Transverse colon (tissue), 4 donors: ENCODE results near the gene RNF126. TPM values are rescaled to one million over a fixed set of nuclear protein-coding genes. Genes with fewer than 3 reads are reported as not detected.

Experiments used
- DNase-seq: peaks from one replicate; pipeline ENCODE4 v3.0.0-alpha.2; 2019
- H3K27ac ChIP-seq, 4 donors: fragments of 200-600 bp; sonication (generic); 2 replicates each; pipeline ENCODE4 v1.5.1; 2016 to 2018; ENCODE audit warnings: inconsistent platforms in 4 of 4
- H3K27me3 ChIP-seq: fragments of 200-600 bp; sonication (generic); 2 replicates; pipeline ENCODE4 v1.5.1; 2017; ENCODE audit warnings: inconsistent platforms
- H3K36me3 ChIP-seq, 4 donors: fragments of 200-600 bp; sonication (generic); 2 replicates each; pipeline ENCODE4 v1.5.1; 2017 to 2019; ENCODE audit warnings: inconsistent platforms in 4 of 4
- H3K4me1 ChIP-seq, 4 donors: fragments of 200-600 bp; sonication (generic); 2 replicates each; pipeline ENCODE4 v1.5.1; 2017 to 2020; ENCODE audit warnings: inconsistent platforms in 4 of 4
- H3K4me3 ChIP-seq, 4 donors: fragments of 200-600 bp; sonication (generic); 1 replicate in 1 of 4; 2 replicates in 3 of 4; pipeline versions ENCODE4 v1.5.1 to v1.6.1; 2017 to 2019; ENCODE audit warnings: inconsistent platforms in 4 of 4
- H3K9me3 ChIP-seq, 2 donors: fragments of 200-600 bp; sonication (generic); 2 replicates each; pipeline ENCODE4 v1.5.1; 2017 to 2019; ENCODE audit warnings: inconsistent platforms in 2 of 2
- CTCF ChIP-seq, 5 experiments: fragments of 200-600 bp in 3 of 5; fragments of 450-650 bp in 2 of 5; sonication (generic) in 3 of 5; IDR thresholded peaks; 1 replicate in 2 of 5; 2 replicates in 3 of 5; pipeline ENCODE4 v1.5.1; 2016 to 2017; ENCODE audit warnings: antibody characterized with exemption in 5 of 5, inconsistent platforms in 3 of 5, mild to moderate bottlenecking in 2 of 5, moderate library complexity in 1 of 5
- EP300 ChIP-seq: sonication (generic); formaldehyde crosslinking; IDR thresholded peaks from one replicate; pipeline ENCODE4 v1.6.1; 2017; ENCODE audit warnings: antibody characterized with exemption, low read depth
- POLR2A ChIP-seq: fragments of 450-650 bp; IDR thresholded peaks from one replicate; pipeline ENCODE4 v1.6.1; 2016; ENCODE audit warnings: antibody characterized with exemption, mild to moderate bottlenecking, moderate library complexity
- POLR2AphosphoS5 ChIP-seq, 3 donors: sonication (generic); formaldehyde crosslinking; IDR thresholded peaks; one replicate each; pipeline ENCODE4 v1.6.1; 2016; ENCODE audit warnings: antibody characterized with exemption in 3 of 3
- WGBS, 2 donors: methylation state at CpG; one replicate each; pipeline ENCODE4 v1.1.5; 2018; ENCODE audit warnings: low coverage in 1 of 2; 5-methylcytosine and 5-hydroxymethylcytosine counted together
- in situ Hi-C, 4 donors: fragments of 200-750 bp; cut with MboI; loops; one replicate each; pipeline versions ENCODE4 v1.15.0 to v1.15.1; 2017; ENCODE audit warnings: low sequenced_read_pairs in 3 of 4, low pct_ligation_motif_present in 1 of 4, low pct_unique_long_range_greater_than_20kb in 1 of 4
- intact Hi-C: fragments of 100-400 bp; cut with DNase I; formaldehyde crosslinking; loops from one replicate; pipeline ENCODE4 v1.15.1; 2023; ENCODE audit warnings: low total_unique reads
- total RNA-seq, 4 donors: library from RNA; depleted of rRNA; stranded (reverse); fragments of >200 nt; gene quantifications; one replicate each; pipeline ENCODE4 v1.1.0, GENCODE V29; 2016

Gene RNF126
- total RNA-seq, 4 donors from 2014 or later, result 88.6 to 148 (median 102) TPM

GRCh38 chr19:688214-688613 lies 25.2 kb upstream of the RNF126 start:
- 78 to 100% methylated on average over 1 to 15 of the region's 15 CpGs for WGBS, 2 donors
- Histone ChIP-seq H3K4me1 (no peaks in the 10 kb centered on the region), H3K4me3 (no peak overlapping the region), H3K9me3 (no peaks in the 10 kb centered on the region), H3K36me3 (no peaks in the 10 kb centered on the region), H3K27ac (no peak overlapping the region), H3K27me3 (no peaks in the 10 kb centered on the region)
- in situ Hi-C loops (no loop called here), intact Hi-C loops (no loop called here)
- no peak for DNase-seq
- no peak for TF ChIP-seq EP300
- TF ChIP-seq CTCF (IDR thresholded peaks at IDR 0.05), result no peak
- TF ChIP-seq POLR2AphosphoS5 (IDR thresholded peaks at IDR 0.05), result no peak
- TF ChIP-seq POLR2A, result no peak

- Histone ChIP-seq H3K9me3 (no peaks in the 10 kb centered on the region), H3K36me3 (no peaks in the 10 kb centered on the region), H3K4me3 (no peak overlapping the region), H3K4me1 (no peaks in the 10 kb centered on the region), H3K27me3 (no peaks in the 10 kb centered on the region), H3K27ac (no peak overlapping the region)
- WGBS, 2 donors, result 85 to 100% methylated on average over 1 to 11 of the region's 11 CpGs
- TF ChIP-seq POLR2AphosphoS5 (IDR thresholded peaks at IDR 0.05), result no peak
- TF ChIP-seq CTCF (IDR thresholded peaks at IDR 0.05), result no peak
- TF ChIP-seq POLR2A, result no peak
- no peak for TF ChIP-seq EP300
- in situ Hi-C loops, result no loop called here
- intact Hi-C loops, result no loop called here
- DNase-seq, result no peak
Observed at GRCh38 chr19:687569-688166, 24.7 kb upstream of the RNF126 start.

GRCh38 chr19:686589-687297 lies 23.7 kb upstream of the RNF126 start:
- Histone ChIP-seq H3K36me3 (no peaks in the 10 kb centered on the region), H3K27me3 (no peaks in the 10 kb centered on the region), H3K4me3 (no peak overlapping the region), H3K9me3 (no peaks in the 10 kb centered on the region), H3K27ac (no peak overlapping the region), H3K4me1 (no peaks in the 10 kb centered on the region)
- no peak for DNase-seq
- 63% methylated on average over 17 of the region's 17 CpGs; no CpG with 5 or more reads in 1 of the 2 donors for WGBS, 2 donors
- in situ Hi-C loops, result no loop called here
- intact Hi-C loops, result no loop called here
- TF ChIP-seq POLR2A (no peak), CTCF (IDR thresholded peaks at IDR 0.05) (no peak), EP300 (no peak), POLR2AphosphoS5 (IDR thresholded peaks at IDR 0.05) (no peak)

GRCh38 chr19:685454-685931 lies 22.5 kb upstream of the RNF126 start:
- Histone ChIP-seq H3K27ac (no peak overlapping the region), H3K27me3 (no peaks in the 10 kb centered on the region), H3K4me3 (no peak overlapping the region), H3K4me1 (no peaks in the 10 kb centered on the region), H3K36me3 (no peaks in the 10 kb centered on the region), H3K9me3 (no peaks in the 10 kb centered on the region)
- in situ Hi-C loops, result no loop called here
- TF ChIP-seq POLR2A (no peak), EP300 (no peak), POLR2AphosphoS5 (IDR thresholded peaks at IDR 0.05) (no peak), CTCF (IDR thresholded peaks at IDR 0.05) (no peak)
- no peak for DNase-seq
- WGBS, 2 donors, result 66 to 80% methylated on average over 5 to 19 of the region's 31 CpGs
- intact Hi-C loops, result no loop called here
